Inferior parietal cortex (tissue), 1 donor: ENCODE results near the gene ZNF532.
A peak's percentile ranks its signal among the peaks of the same experiment; 100 is the strongest.

ENCODE experiments used
- DNase-seq: peaks from one replicate; pipeline ENCODE4 v3.0.0-alpha.2; 2016; ENCODE audit errors: extremely low spot score

ZNF532 gene

GRCh38 chr18:58947136-58947732 is 82.6 kb downstream of the ZNF532 start:
- DNase-seq, result no peak

GRCh38 chr18:58949031-58949430 is 84.4 kb downstream of the ZNF532 start:
- DNase-seq, result no peak

- DNase-seq, result no peak
These were observed 87.5 kb downstream of the ZNF532 start for GRCh38 chr18:58951986-58952702.

- no peak for DNase-seq
These were observed 88.2 kb downstream of the ZNF532 start for GRCh38 chr18:58952858-58953257.

- DNase-seq, result no peak
These were observed 89.0 kb downstream of the ZNF532 start for GRCh38 chr18:58953627-58954026.

- no peak for DNase-seq
These were observed 90.3 kb downstream of the ZNF532 start for GRCh38 chr18:58955001-58955400.

GRCh38 chr18:58955738-58956137 is 91.1 kb downstream of the ZNF532 start:
- no peak for DNase-seq

- no peak for DNase-seq
These were observed 94.0 kb downstream of the ZNF532 start for GRCh38 chr18:58958628-58959027.

GRCh38 chr18:58960508-58960907 is 95.8 kb downstream of the ZNF532 start:
- no peak for DNase-seq

- DNase-seq, result no peak
These were observed 96.5 kb downstream of the ZNF532 start for GRCh38 chr18:58960946-58961722.

GRCh38 chr18:58962336-58962735 is 97.7 kb downstream of the ZNF532 start:
- DNase-seq, result no peak

GRCh38 chr18:58965291-58966004 is 100.8 kb downstream of the ZNF532 start:
- no peak for DNase-seq

GRCh38 chr18:58966005-58966677 is 101.5 kb downstream of the ZNF532 start:
- DNase-seq, result no peak

GRCh38 chr18:58966704-58967103 is 102.0 kb downstream of the ZNF532 start:
- DNase-seq, result no peak

- DNase-seq, result peak; percentile 50
These were observed 103.1 kb downstream of the ZNF532 start for GRCh38 chr18:58967751-58968254.

- DNase-seq, result no peak
These were observed 106.5 kb downstream of the ZNF532 start for GRCh38 chr18:58970943-58971790.

- no peak for DNase-seq
These were observed 110.6 kb downstream of the ZNF532 start for GRCh38 chr18:58975296-58975695.

- DNase-seq, result no peak
These were observed 111.1 kb downstream of the ZNF532 start for GRCh38 chr18:58975781-58976180.

GRCh38 chr18:58977223-58977622 is 112.5 kb downstream of the ZNF532 start:
- DNase-seq, result no peak

GRCh38 chr18:58977801-58978200 is 113.1 kb downstream of the ZNF532 start:
- no peak for DNase-seq
